NCI-H1930 (cell line): ENCODE measurements around the gene KRTAP4-6.
"Not testable (repeated sequence)": the region's sequence is repeated elsewhere in the genome, so short reads cannot be mapped to it uniquely, and the experiment has no call there.

Experiments
- DNase-seq, 2 experiments: peaks; one replicate each; lab custom pipeline; 2025; lab: John Stamatoyannopoulos, UW

The KRTAP4-6 gene

DNA sequence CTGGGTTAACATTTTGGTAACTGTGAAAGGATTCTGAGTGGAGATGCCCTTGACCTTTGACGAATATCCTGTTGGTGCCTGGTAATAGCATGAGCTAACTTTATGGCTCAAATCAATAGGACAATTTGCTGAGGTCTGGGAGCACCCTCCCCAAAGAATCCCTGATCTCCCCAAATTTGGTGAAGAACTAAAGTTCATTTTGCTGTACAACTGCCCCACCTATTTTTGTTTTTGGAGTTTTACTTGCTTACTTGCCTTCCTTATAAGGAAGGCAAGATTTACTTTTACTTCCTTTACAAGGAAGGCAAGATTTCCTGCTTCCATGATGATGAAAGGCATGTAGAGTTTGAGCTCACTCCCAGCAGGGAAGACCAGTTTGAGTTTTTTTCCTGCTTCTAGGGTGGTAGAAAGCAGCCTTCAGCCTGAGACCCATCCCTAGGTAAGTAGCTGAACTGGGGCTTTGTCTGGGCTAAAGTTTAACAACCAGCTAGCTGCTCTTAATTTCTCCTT is 32.3 kb downstream of the KRTAP4-6 start:
- DNase-seq: no peak

DNA sequence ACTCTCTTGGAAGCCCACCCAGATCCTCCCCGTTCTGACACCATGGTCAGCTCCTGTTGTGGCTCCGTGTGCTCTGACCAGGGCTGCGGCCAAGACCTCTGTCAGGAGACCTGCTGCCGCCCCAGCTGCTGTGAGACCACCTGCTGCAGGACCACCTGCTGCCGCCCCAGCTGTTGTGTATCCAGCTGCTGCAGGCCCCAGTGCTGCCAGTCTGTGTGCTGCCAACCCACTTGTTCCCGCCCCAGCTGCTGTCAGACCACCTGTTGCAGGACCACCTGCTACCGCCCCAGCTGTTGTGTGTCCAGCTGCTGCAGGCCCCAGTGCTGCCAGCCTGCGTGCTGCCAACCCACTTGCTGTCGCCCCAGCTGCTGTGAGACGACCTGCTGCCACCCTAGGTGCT is 35.0 kb downstream of the KRTAP4-6 start, which contains the start of gene KRTAP4-9:
Gene KRTAP4-9, plus strand, starts transcription at position 43 of the 400 bp plus-strand sequence. Its CDS starts 0 bp downstream, at position 43.
- DNase-seq: not testable (repeated sequence)

DNA sequence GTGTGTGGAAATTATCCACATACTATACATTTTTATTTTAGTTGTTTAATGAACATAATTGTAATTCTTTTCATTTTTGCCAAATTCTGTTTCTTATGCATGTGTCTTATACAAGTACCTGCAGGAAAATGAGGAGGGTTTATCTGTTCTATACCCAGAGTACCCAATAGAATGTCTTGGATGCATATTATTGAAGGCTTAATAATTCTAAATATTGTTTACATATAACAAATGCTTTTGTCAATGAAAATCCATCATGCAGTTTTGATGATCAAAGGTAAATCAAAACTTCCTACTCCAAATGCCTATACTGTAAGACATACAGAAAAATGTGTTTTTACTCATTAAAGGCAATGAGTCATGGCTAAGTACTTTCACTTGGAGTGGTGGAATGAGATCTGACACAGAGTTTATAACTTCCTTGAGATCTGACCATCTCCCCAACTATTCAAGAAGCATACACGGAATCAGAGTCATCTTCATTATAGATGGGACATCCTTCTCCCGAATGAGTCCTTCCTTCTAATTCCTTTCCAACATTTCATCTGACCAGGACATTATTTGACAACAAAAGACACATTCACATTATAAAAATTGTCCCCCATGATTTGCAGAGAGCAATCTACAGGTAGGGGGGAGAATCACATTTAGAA is 35.8 kb downstream of the KRTAP4-6 start:
- not testable (repeated sequence) for DNase-seq

DNA sequence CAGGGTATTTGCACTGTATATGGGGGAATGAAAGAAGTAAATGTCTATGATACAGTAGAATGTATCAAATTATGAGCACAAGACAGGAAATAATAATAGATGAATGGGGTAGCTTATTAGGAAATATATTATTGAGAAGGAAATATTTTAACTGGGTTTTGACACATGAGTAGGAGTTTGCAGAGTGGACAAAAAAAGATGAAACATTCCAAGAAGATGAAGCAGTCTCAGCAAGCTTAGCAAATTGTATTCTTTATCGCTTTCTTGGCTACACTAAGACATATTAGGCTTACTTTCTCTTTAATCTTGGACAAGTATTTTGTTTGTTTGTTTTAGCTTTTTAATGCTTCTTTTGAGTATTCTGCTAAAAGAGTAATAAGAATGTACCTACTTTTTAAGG is 36.4 kb downstream of the KRTAP4-6 start:
- no peak for DNase-seq

DNA sequence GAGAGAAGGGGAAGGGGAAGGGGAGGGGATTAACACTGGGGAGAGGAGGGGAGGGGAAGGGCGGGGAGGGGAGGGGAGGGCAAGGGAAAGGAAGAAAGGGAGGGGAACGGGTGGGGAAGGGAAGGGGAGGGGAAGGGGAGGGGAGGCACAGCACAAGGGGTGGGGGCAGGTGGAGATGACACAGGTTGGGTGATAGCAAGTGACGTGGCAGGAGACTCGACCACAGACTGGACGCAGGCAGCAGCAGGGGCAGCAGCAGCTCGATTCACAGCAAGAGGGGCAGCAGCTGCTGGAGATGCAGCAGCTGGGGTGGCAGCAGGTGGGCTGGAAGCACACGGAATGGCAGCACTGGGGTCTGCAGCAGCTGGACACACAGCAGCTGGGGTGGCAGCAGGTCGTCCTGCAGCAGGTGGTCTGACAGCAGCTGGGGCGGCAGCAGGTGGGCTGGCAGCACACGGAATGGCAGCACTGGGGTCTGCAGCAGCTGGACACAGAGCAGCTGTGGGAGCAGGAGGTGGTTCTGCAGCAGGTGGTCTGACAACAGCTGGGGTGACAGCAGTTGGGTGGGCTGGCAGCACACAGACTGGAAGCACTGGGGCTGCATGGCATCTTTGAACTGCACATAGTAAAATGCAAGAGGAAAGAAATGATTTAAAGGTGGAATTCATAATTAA is 38.6 kb downstream of the KRTAP4-6 start, which contains the start of gene KRTAP4-16:
Gene KRTAP4-16, minus strand, starts transcription at position 624 of the 674 bp plus-strand sequence. Its CDS starts 0 bp downstream, at position 624.
- no peak for DNase-seq

DNA sequence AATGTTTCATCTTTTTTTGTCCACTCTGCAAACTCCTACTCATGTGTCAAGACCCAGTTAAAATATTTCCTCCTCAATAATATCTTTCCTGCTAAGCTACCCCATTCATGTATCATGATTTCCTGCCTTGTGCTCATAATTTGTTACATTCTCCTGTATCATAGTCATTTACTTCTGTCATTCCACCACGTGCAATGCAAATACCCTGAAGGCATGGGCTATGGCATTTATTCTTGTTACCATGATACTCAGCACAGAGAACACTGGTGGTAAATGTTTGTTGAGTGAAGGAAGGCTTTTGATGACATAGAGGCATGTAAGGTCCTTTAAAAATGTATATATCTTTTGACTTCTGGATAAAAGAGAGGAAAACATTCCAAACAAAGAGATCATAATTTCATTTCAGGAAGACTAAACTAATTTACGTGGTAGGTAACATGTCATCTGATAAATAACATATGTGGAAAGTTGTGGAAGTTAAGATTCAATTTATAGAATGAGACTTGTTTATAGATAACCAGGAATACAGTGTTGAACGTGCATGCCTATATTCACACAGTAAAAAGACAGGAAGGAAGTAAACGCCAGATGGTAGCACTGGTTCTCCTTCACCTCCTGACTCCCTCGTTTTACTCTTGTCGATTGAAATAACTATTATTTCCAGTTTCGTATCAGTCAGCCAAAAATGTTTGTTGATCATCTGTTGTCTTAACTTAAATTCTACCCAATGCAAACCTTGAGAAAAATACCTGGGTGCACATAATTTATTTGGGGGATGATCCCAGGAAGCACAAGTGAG is 40.5 kb downstream of the KRTAP4-6 start:
- DNase-seq: not testable (repeated sequence)

DNA sequence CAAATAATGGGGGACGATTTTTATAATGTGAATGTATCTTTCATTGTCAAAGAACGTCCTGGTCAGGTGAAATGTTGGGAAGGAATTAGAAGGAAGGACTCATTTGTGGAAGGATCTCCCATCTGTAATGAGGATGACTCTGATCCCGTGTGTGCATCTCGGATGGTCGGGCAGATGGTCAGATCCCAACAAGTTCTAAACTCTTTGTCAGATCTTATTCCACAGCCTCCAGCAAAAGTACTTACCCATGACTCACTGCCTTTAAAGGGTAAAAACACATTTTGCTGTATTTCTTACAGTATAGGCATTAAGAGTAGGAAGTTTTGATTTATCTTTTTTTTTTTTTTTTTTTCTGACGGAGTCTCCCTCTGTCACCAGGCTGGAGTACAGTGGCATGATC is 41.9 kb downstream of the KRTAP4-6 start:
- no peak for DNase-seq

DNA sequence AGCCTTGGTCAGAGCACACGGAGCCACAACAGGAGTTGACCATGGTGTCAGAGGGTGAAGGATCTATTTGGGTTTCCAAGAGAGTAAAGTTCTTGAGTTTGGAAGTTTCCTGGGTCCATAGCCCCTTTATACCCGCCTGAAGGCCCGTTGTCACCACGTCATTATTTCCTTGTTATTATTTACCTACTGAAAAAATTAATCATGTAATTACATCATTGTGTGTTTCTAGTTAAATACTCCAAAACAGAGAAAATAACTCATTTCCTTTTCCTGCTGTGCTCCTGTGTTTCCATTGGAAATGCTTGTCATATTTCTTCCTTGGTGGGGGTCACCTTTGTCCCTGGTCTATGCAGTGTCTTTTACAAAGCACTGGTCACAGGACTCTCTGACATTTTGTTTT is 42.3 kb downstream of the KRTAP4-6 start, which contains the start of gene KRTAP4-8:
Gene KRTAP4-8, minus strand, starts transcription at position 101 of the 400 bp plus-strand sequence. Its CDS starts 58 bp downstream, at position 43.
- no peak for DNase-seq

DNA sequence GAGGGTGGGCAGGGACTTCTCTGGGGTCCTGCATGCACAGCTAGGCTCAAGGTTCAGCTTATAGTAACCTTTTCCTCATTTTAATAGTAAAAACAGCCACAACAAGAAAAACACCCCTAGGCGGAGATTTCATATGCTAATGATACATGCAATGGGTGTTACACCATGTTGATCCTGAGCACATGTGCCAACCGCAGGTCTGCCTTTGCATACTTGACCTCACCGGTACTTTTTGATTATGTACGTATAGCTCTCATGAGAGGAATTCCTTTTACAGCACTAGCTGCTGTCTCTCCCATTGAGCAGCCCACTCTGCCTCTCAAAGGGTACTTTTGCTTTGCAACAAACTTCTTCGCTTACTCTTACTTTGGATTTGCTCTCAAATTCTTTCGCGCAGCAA is 44.3 kb downstream of the KRTAP4-6 start:
- no peak for DNase-seq
